H1 (cell line): Measurements from ENCODE around the gene GSTM3. TPM values are rescaled to one million over a fixed set of nuclear protein-coding genes. Genes with fewer than 3 reads are reported as not detected.

Source experiments
- CTCF ChIA-PET: fragments of 300-600 bp; sonication (Branson Sonifier 250); formaldehyde crosslinking; loops from one replicate; lab custom pipeline; 2021; ENCODE audit not compliant: partially characterized antibody; lab: Charles Lee
- POLR2A ChIA-PET: fragments of 300-600 bp; sonication (Branson Sonifier 250); formaldehyde crosslinking; loops from one replicate; lab custom pipeline; 2021; ENCODE audit warnings: inconsistent platforms; ENCODE audit not compliant: partially characterized antibody; lab: Charles Lee
- DNase-seq, 2 experiments: peaks; one replicate each; pipeline versions ENCODE4 v3.0.0 to v3.0.0-alpha.2; 2010 to 2022; ENCODE audit warnings: low spot score in 2 of 2, low read depth in 1 of 2, mixed read lengths in 1 of 2
- FAIRE-seq: peaks from 2 replicates; lab custom pipeline; 2011; peaks lifted over from hg19 to GRCh38; lab: Jason Lieb, UNC
- H2AFZ ChIP-seq: 2 replicates; pipeline ENCODE4 v1.8.1; 2012; ENCODE audit warnings: low read length, inconsistent platforms
- H2AK5ac ChIP-seq: 2 replicates; pipeline ENCODE4 v1.6.1; 2013; ENCODE audit warnings: low read depth, low read length
- H2BK120ac ChIP-seq: replicated peaks from 2 replicates; pipeline ENCODE3; 2013; ENCODE audit warnings: low read depth, low read length, inconsistent platforms
- H2BK12ac ChIP-seq: 2 replicates; pipeline ENCODE4 v1.6.1; 2013; ENCODE audit warnings: low read depth, low read length
- H2BK15ac ChIP-seq: 2 replicates; pipeline ENCODE4 v1.6.1; 2013; ENCODE audit warnings: low read length
- H2BK20ac ChIP-seq: 2 replicates; pipeline ENCODE4 v1.6.1; 2013; ENCODE audit warnings: low read length
- H2BK5ac ChIP-seq: 2 replicates; pipeline ENCODE4 v1.6.1; 2013; ENCODE audit warnings: low read depth, low read length
- H3K14ac ChIP-seq: 2 replicates; pipeline ENCODE4 v1.6.1; 2013; ENCODE audit warnings: inconsistent platforms; ENCODE audit not compliant: insufficient read length
- H3K18ac ChIP-seq: 2 replicates; pipeline ENCODE4 v1.6.1; 2013; ENCODE audit warnings: low read length; ENCODE audit errors: extremely low read depth
- H3K23ac ChIP-seq: 2 replicates; pipeline ENCODE4 v1.6.1; 2013; ENCODE audit warnings: inconsistent platforms; ENCODE audit not compliant: insufficient read length
- H3K23me2 ChIP-seq: 2 replicates; pipeline ENCODE4 v1.6.1; 2013; ENCODE audit warnings: low read depth, low read length
- H3K27ac ChIP-seq: 2 replicates; pipeline ENCODE4 v1.6.1; 2011; ENCODE audit warnings: low read depth, low read length, inconsistent platforms
- H3K27me3 ChIP-seq, 4 experiments: replicated peaks in 1 of 4; 1 replicate in 1 of 4; 2 replicates in 3 of 4; pipeline versions ENCODE4 v1.6.1 to v1.8.1; 2011 to 2013; ENCODE audit warnings: low read length in 3 of 4, mild to moderate bottlenecking in 3 of 4, inconsistent platforms in 2 of 4, mixed read lengths in 2 of 4, moderate library complexity in 1 of 4; ENCODE audit not compliant: control insufficient read depth in 3 of 4, insufficient read depth in 3 of 4; ENCODE audit errors: extremely low read depth in 1 of 4
- H3K36me3 ChIP-seq, 4 experiments: 2 replicates each; pipeline versions ENCODE4 v1.6.1 to v1.8.1; 2011 to 2013; ENCODE audit warnings: mild to moderate bottlenecking in 4 of 4, low read length in 3 of 4, moderate library complexity in 2 of 4, control low read depth in 1 of 4, inconsistent platforms in 1 of 4; ENCODE audit not compliant: insufficient read depth in 4 of 4, control insufficient read depth in 2 of 4
- H3K4ac ChIP-seq: replicated peaks from 2 replicates; pipeline ENCODE3; 2013; ENCODE audit warnings: low read length, low read depth, mixed read lengths, inconsistent platforms; ENCODE audit not compliant: insufficient read length
- H3K4me1 ChIP-seq, 4 experiments: replicated peaks in 1 of 4; 1 replicate in 1 of 4; 2 replicates in 3 of 4; pipeline versions ENCODE4 v1.6.1 to v1.8.1; 2011 to 2013; ENCODE audit warnings: low read length in 3 of 4, inconsistent platforms in 2 of 4, mixed read lengths in 1 of 4; ENCODE audit not compliant: insufficient read depth in 4 of 4, control insufficient read depth in 3 of 4
- H3K4me2 ChIP-seq, 2 experiments: 2 replicates each; pipeline versions ENCODE4 v1.6.1 to v1.8.1; 2011 to 2013; ENCODE audit warnings: low read depth in 2 of 2, low read length in 2 of 2, control low read depth in 1 of 2, inconsistent platforms in 1 of 2, mild to moderate bottlenecking in 1 of 2; ENCODE audit not compliant: insufficient read depth in 1 of 2
- H3K4me3 ChIP-seq, 4 experiments: fragments of 200-600, 300-600 bp in 1 of 4; sonication (generic), shearing (Covaris generic), sonication (Bioruptor Twin) in 1 of 4; 2 replicates each; pipeline versions ENCODE4 v1.5.1 to v1.8.1; 2011 to 2016; ENCODE audit warnings: low read length in 4 of 4, low read depth in 3 of 4, control low read depth in 2 of 4, inconsistent platforms in 2 of 4, mild to moderate bottlenecking in 2 of 4, mixed read lengths in 1 of 4, moderate library complexity in 1 of 4; ENCODE audit not compliant: insufficient read depth in 2 of 4; ENCODE audit errors: extremely low read depth in 1 of 4
- H3K56ac ChIP-seq: replicated peaks from 2 replicates; pipeline ENCODE3; 2013; ENCODE audit warnings: low read depth, mild to moderate bottlenecking, mixed read lengths, low read length, inconsistent platforms; ENCODE audit not compliant: insufficient read length
- H3K79me1 ChIP-seq: 2 replicates; pipeline ENCODE4 v1.6.1; 2013; ENCODE audit warnings: low read depth, low read length, control low read depth
- H3K79me2 ChIP-seq, 2 experiments: 2 replicates each; pipeline versions ENCODE4 v1.6.1 to v1.8.1; 2012 to 2013; ENCODE audit warnings: low read length in 2 of 2, mild to moderate bottlenecking in 2 of 2, inconsistent platforms in 1 of 2; ENCODE audit not compliant: insufficient read depth in 2 of 2, control insufficient read depth in 1 of 2
- H3K9ac ChIP-seq, 4 experiments: replicated peaks in 1 of 4; 1 replicate in 1 of 4; 2 replicates in 3 of 4; pipeline versions ENCODE4 v1.6.1 to v1.8.1; 2011 to 2013; ENCODE audit warnings: low read depth in 3 of 4, low read length in 3 of 4, control low read depth in 2 of 4, mild to moderate bottlenecking in 2 of 4, moderate library complexity in 2 of 4, inconsistent platforms in 1 of 4; ENCODE audit errors: extremely low read depth in 1 of 4
- H3K9me3 ChIP-seq, 2 experiments: 2 replicates each; pipeline versions ENCODE4 v1.6.1 to v1.8.1; 2012 to 2013; ENCODE audit warnings: mild to moderate bottlenecking in 2 of 2, moderate library complexity in 2 of 2, control low read depth in 1 of 2, inconsistent platforms in 1 of 2, low read depth in 1 of 2, low read length in 1 of 2, mixed read lengths in 1 of 2; ENCODE audit not compliant: insufficient read depth in 2 of 2
- H4K20me1 ChIP-seq, 2 experiments: replicated peaks in 1 of 2; 2 replicates each; pipeline versions ENCODE3 to v1.8.1; 2011 to 2013; ENCODE audit warnings: inconsistent platforms in 2 of 2, low read length in 2 of 2, mild to moderate bottlenecking in 1 of 2; ENCODE audit not compliant: insufficient read depth in 2 of 2, control insufficient read depth in 1 of 2
- H4K5ac ChIP-seq: 2 replicates; pipeline ENCODE4 v1.6.1; 2013; ENCODE audit warnings: low read length, low read depth, mixed read lengths, inconsistent platforms; ENCODE audit not compliant: insufficient read length
- H4K8ac ChIP-seq: 2 replicates; pipeline ENCODE4 v1.8.0; 2013; ENCODE audit warnings: mild to moderate bottlenecking, moderate library complexity, low read length, inconsistent platforms; ENCODE audit not compliant: insufficient read depth; ENCODE audit errors: extremely low read depth
- H4K91ac ChIP-seq: replicated peaks from 2 replicates; pipeline ENCODE3; 2013; ENCODE audit warnings: low read length, mixed read lengths, inconsistent platforms; ENCODE audit not compliant: insufficient read length
- BRCA1 ChIP-seq: IDR thresholded peaks from 2 replicates; pipeline ENCODE4 v1.6.1; 2012; ENCODE audit warnings: low read depth, low read length, improper control_type of control experiment
- EP300 ChIP-seq, 2 experiments: IDR thresholded peaks; 1 replicate in 1 of 2; 2 replicates in 1 of 2; pipeline ENCODE4 v1.6.1; 2011 to 2012; ENCODE audit warnings: low read depth in 2 of 2, low read length in 2 of 2, mild to moderate bottlenecking in 2 of 2, borderline replicate concordance in 1 of 2, inconsistent platforms in 1 of 2, moderate library complexity in 1 of 2
- GABPA ChIP-seq: IDR thresholded peaks from 2 replicates; pipeline ENCODE4 v1.6.1; 2011; ENCODE audit warnings: mild to moderate bottlenecking, low read length, moderate library complexity, borderline replicate concordance; ENCODE audit not compliant: insufficient read depth
- NANOG ChIP-seq: IDR thresholded peaks from 2 replicates; pipeline ENCODE4 v1.6.1; 2011; ENCODE audit warnings: low read length, low read depth, mild to moderate bottlenecking, inconsistent platforms; ENCODE audit not compliant: insufficient read depth, poor library complexity, severe bottlenecking
- RFX5 ChIP-seq: IDR thresholded peaks from 2 replicates; pipeline ENCODE4 v1.6.1; 2011; ENCODE audit warnings: low read depth, low read length, improper control_type of control experiment, borderline replicate concordance
- SIN3A ChIP-seq, 2 experiments: IDR thresholded peaks in 1 of 2; conservative IDR thresholded peaks in 1 of 2; 2 replicates each; pipeline ENCODE4 v1.6.1; 2011 to 2012; ENCODE audit warnings: low read length in 2 of 2, improper control_type of control experiment in 1 of 2, low read depth in 1 of 2, mild to moderate bottlenecking in 1 of 2
- SP1 ChIP-seq: IDR thresholded peaks from 2 replicates; pipeline ENCODE4 v1.6.1; 2011; ENCODE audit warnings: low read depth, low read length
- TAF7 ChIP-seq: optimal IDR thresholded peaks from 2 replicates; pipeline ENCODE3; 2011; ENCODE audit warnings: low read depth, mild to moderate bottlenecking, inconsistent platforms, low read length, moderate library complexity, borderline replicate concordance
- TEAD4 ChIP-seq: IDR thresholded peaks from 2 replicates; pipeline ENCODE4 v1.6.1; 2012; ENCODE audit warnings: low read depth, low read length, inconsistent platforms, mixed read lengths
- ZNF274 ChIP-seq: IDR thresholded peaks from 2 replicates; pipeline ENCODE4 v1.7.0; 2012; ENCODE audit warnings: low read length, borderline replicate concordance; ENCODE audit errors: extremely low read depth
- WGBS, 2 experiments: shearing (Covaris generic) in 1 of 2; methylation state at CpG; one replicate each; pipeline versions ENCODE4 v1.1.6 to v1.1.7; 2013 to 2015; ENCODE audit warnings: low lambda C conversion rate in 2 of 2, mixed read lengths in 2 of 2, inconsistent platforms in 1 of 2, low coverage in 1 of 2, missing lambda C conversion rate in 1 of 2; ENCODE audit not compliant: insufficient replicate concordance in 2 of 2, insufficient coverage in 1 of 2, insufficient read length in 1 of 2; ENCODE audit errors: extremely low coverage in 1 of 2, missing lambda C conversion rate in 1 of 2; 5-methylcytosine and 5-hydroxymethylcytosine counted together
- polyA plus RNA-seq, 7 experiments: library from polyadenylated mRNA; depleted of rRNA in 3 of 7; stranded (reverse) in 5 of 7; unstranded in 2 of 7; fragments of >200 nt in 5 of 7; fragments of 200-250 nt in 2 of 7; gene quantifications; 1 replicate in 5 of 7; 2 replicates in 1 of 7; 4 replicates in 1 of 7; pipeline versions ENCODE4 v1.2.1 to v1.2.3, GENCODE V29; 2011 to 2013; ENCODE audit warnings: missing spikeins in 2 of 7, mixed read lengths in 2 of 7
- total RNA-seq: library from RNA; stranded (reverse); fragmentation: NEBNext Ultra II Directional; extraction: Animal tissue kit (Norgen Biotek cat#: 25700); gene quantifications from 2 replicates; pipeline ENCODE4 v1.2.1, GENCODE V29; 2021

GSTM3 gene
- total and polyA plus RNA-seq, 2 of the 8 experiments (the other 6 are each of a cell fraction or from before 2014, with no cell fraction given), result 2.2 to 5.1 TPM

DNA sequence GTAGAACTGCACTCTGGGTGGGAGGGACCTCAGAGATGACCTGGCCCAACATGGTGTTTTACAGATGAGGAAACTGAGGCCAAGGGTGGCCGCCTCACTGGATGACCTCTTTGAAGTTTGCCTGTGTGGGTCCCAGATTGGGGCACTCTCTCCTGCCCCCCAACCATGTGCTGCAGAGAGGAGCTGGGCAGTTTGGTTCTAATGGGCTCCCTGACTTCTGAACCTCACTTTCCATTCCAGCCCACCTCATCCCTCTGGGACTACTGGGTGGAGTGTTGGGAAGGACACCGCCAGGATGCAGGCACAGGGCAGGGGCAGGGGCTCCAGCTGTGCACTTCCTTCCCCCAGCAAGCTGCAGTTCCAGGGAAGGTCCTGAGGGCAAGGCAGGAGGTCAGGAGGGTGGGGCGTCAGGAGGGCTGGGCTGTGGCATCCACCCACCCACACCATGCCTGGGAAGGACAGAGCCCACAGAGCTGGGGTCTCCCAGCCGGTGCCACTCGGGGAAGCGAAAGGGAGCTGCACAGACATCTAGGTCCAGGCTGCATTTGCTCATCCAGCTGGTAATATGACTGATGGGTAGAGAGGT, 33.2 kb upstream of the GSTM3 start:
- H3K27me3 ChIP-seq, result no peaks in the 10 kb centered on the region; a peak in 2 of 7 replicates
- H3K79me1 ChIP-seq, result no peaks in the 10 kb centered on the region
- peak overlapping the region; percentile 60; the same call in 1 of the 2 replicates for H2BK12ac ChIP-seq
- H3K4ac ChIP-seq, result no peak overlapping the region
- H3K4me3 ChIP-seq, result no peak overlapping the region
- no peak overlapping the region for H3K23ac ChIP-seq
- H3K9ac ChIP-seq, result no peak overlapping the region
- POLR2A ChIA-PET, result interaction anchor here (0.7 to 3.2 kb wide), 2 partner anchors 211 to 219 kb away, joined by 3 to 14 read pairs; partner anchors contain the start of gene AHCYL1
- H2AFZ ChIP-seq, result peak overlapping the region; percentile 54; the same call in 1 of the 2 replicates
- CTCF ChIA-PET, result interaction anchor here (0.6 to 27.2 kb wide), 48 partner anchors 10 to 241 kb away, joined by 3 to 700 read pairs (median 6); partner anchors contain the start of genes AHCYL1, EPS8L3, GNAI3 and GSTM1
- no peak overlapping the region for H2BK5ac ChIP-seq
- no peak overlapping the region for H3K4me2 ChIP-seq
- H3K14ac ChIP-seq, result no peak overlapping the region
- H3K56ac ChIP-seq, result no peak overlapping the region
- H3K18ac ChIP-seq, result no peak overlapping the region; the same call in 1 of the 2 replicates
- H3K36me3 ChIP-seq, result no peaks in the 10 kb centered on the region
- H2AK5ac ChIP-seq, result no peak overlapping the region
- FAIRE-seq (no peak), DNase-seq (no peak)
- no peak overlapping the region for H4K91ac ChIP-seq
- no peak overlapping the region for H2BK120ac ChIP-seq
- no peak overlapping the region for H2BK20ac ChIP-seq
- no peaks in the 10 kb centered on the region for H3K9me3 ChIP-seq
- 62% methylated on average over 6 of the region's 6 CpGs; no CpG with 5 or more reads in 1 of the 2 experiments for WGBS, 2 experiments
- no peaks in the 10 kb centered on the region for H3K79me2 ChIP-seq
- H3K4me1 ChIP-seq, result peaks cover 0 to 4% (median 0%) of the 10 kb centered on the region in 4 experiments; a peak in 1 of 7 replicates
- H4K8ac ChIP-seq, result peak overlapping the region; percentile 17
- no peak overlapping the region for H3K27ac ChIP-seq
- H4K20me1 ChIP-seq, result no peaks in the 10 kb centered on the region
- H3K23me2 ChIP-seq, result 0 out of 2 replicates have a peak, but pooled peaks cover 1% of the 10 kb centered on the region
- TF ChIP-seq SIN3A (conservative IDR thresholded peaks at IDR 0.05 in 1 of 2, IDR thresholded peaks at IDR 0.05 in 1 of 2; ENCODE audit: low read depth in 1 of 2, low read length in 2 of 2), result no peak
- no peak for TF ChIP-seq SP1
- TF ChIP-seq NANOG, result no peak
- TF ChIP-seq EP300 (IDR thresholded peaks at IDR 0.05; ENCODE audit: borderline replicate concordance in 1 of 2, low read depth in 2 of 2, low read length in 2 of 2), result no peak
- no peak for TF ChIP-seq TAF7
- no peak for TF ChIP-seq RFX5
- TF ChIP-seq TEAD4, result no peak
- no peak for TF ChIP-seq BRCA1
- TF ChIP-seq GABPA, result no peak
- no peak for TF ChIP-seq ZNF274
- H4K5ac ChIP-seq, result no peak overlapping the region
- no peak overlapping the region for H2BK15ac ChIP-seq
